D341Med (cell line): ENCODE measurements around the gene FBXW9.
"Not testable (repeated sequence)": the region's sequence is repeated elsewhere in the genome, so short reads cannot be mapped to it uniquely, and the experiment has no call there.

Experiments
- DNase-seq: peaks from one replicate; pipeline ENCODE4 v3.0.0; 2012; ENCODE audit warnings: low spot score

FBXW9 gene

DNA sequence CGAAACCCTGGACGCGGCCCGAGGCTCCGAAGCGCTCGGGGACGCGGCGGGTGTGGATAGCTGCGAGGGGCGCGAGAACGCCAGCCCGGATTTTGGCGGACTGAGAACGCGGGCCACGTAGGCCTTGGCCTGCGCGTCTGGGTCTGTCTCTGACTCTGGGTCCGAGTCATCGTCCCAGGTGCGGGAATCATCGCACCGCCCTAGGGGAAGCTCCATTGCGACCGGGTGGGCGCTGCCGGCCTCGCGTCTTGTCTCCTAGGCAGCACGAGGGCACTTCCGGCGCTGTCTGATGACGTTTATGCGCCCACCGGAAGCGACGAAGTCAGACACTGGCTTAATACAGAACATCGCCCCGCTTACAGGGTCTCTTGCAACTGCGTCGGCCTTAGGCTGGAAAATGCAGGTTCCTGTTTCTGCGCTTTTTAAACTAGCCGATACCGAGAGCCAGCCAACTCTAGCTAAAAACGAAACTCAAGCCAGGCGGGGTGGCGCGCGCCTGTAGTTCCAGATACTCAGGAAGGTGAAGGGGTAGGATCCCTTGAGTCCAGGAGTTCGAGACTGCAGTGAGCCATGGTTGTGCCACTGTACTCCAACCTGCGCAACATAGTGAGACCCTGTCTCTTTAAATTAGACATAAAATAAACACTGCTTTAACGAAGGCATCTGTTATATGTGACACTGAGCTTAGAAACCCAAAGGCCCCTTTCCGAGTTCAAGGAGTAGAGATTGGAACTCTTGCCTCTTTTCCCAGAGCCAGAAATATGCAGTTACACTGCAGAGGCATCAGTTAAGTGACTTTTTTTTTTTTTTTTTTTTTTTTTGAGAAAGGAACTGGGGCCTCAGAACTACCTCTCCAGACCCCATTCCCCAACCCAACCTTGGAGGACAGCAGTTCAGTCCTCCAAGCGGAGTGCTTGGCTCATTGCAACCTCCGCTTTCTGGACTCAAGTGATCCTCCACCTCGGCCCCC lies at the start of gene FBXW9:
Gene FBXW9 (minus strand): TSS at position 266 of the 970 bp plus-strand sequence. CDS start 50 bp downstream, at position 216.
- peak; percentile 96 for DNase-seq

DNA sequence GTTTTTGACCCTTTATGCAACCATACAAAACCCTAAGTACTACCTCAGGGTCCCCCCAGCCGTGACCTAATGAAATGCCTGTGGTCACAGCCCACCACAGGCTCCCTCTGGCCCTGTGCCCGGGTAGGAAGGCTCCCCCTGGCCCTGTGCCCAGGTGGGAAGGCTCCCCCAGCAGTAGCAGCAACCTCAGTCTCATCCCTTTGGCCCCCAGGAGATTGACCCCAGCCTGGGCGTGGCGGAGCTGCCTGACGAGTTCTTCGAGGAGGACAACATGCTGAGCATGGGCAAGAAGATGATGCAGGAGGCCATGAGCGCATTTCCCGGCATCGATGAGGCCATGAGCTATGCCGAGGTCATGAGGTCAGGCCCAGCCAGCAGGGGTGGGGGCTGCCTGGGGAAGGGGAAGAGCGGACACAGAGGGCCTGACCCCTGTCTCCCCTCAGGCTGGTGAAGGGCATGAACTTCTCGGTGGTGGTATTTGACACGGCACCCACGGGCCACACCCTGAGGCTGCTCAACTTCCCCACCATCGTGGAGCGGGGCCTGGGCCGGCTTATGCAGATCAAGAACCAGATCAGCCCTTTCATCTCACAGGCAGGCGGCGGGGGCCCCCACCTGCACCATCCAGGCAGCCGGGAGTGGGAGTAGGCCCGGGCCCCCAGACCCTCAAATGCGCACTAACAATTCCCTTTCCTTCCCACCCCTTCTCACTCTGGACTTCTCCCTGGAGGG lies 48.9 kb upstream of the FBXW9 start:
- DNase-seq: no peak

DNA sequence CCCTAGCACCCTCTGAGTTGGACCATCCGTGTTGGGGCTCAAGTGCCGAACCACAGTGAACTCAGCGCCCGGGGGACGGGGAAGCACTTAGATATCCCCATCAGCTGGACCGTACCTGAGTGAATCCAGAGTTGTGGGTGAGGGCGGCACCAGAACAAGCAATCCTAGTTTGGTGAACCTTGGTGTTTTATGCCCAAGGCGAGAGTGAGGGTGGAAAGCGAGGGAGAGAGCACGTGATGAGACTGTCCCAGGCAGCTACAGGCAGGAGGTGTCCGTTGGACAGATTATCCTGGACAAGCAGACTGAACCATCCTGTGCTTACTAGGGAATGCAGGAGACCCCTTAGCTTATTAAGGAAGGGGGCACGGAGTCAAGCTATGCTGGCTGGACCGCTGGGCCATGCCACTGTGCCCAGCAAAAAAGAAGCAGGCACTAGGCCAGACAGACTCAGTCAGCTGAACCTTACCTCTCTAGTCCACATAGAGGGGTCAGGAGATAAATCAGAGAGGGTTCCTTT lies 41.5 kb upstream of the FBXW9 start:
- DNase-seq: no peak

DNA sequence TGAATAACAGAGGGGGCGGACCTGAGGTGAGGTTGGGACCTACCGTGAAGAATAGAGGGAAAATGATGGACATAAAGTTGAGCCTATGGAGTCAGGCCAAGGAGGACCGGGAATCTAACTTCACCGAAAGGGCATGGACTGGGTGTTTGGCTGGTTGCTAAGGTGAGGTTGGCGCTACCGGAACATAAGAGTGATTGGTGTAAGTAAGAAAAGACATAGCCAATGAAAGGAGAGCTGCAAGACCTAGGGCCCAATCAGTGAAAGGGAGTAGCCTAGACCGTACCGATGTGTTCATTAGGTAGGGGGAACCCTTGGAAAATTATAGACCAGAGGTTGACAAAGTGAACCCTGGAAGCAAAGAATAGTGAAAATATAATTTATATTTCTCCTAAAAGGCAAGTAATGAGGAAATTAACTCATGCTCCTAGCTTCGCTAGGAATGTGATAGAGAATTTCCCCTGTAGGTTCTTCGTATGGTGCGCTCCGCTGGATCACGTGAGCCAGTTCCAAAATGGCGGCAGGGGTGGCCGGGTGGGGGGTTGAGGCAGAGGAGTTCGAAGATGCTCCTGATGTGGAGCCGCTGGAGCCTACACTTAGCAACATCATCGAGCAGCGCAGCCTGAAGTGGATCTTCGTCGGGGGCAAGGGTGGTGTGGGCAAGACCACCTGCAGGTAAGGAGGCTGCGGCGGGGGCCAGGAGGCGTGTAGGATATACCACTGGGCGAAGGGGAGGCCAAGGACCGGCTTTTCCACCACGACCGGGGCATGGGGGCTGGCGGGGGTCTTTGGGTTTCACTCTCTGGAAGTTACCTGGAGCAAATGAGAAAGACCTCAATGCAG lies 40.8 kb upstream of the FBXW9 start, which contains the start of gene GET3:
Gene GET3 (plus strand): TSS at position 503 of the 840 bp plus-strand sequence. CDS start 9 bp downstream, at position 512.
- DNase-seq: peak; percentile 86

DNA sequence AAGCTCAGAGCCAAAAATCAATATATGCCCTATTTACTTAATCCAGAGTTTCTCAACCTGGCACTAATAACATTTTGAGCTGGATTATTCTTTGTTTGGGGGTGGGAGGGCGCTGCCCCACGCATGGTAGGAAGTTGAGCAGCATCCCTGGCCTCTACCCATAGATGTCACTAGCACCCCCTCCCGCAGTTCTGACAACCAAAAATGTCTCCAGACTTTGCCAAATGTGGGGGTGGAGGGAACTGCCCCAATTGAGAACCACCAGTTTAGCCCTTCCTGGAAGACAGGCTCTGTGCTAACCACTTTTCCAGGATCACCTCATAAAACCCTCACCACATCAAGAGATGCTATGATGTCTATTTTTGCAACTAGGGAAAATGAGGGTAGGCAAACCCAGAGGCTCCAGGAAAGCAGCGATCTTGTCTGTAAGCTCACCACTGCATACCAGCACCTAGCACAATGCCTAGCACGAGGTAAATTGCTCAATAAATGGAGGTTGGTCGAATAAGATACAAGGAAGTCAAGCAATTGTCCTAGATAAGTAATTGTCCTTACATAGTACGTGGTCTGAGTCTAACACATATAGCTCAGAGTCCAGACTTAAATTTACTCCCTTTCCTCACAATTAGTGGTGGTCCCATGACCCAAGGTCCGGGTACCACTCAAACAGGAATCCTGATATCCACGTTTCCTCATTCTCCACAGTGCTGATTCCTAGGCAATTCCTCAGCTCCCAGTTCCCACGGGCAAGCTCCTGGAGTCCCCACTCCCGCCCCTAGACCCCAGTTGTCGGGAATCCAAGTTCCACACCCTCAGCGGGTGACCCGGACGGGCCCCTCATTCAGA lies 37.2 kb upstream of the FBXW9 start:
- DNase-seq: peak; percentile 64

DNA sequence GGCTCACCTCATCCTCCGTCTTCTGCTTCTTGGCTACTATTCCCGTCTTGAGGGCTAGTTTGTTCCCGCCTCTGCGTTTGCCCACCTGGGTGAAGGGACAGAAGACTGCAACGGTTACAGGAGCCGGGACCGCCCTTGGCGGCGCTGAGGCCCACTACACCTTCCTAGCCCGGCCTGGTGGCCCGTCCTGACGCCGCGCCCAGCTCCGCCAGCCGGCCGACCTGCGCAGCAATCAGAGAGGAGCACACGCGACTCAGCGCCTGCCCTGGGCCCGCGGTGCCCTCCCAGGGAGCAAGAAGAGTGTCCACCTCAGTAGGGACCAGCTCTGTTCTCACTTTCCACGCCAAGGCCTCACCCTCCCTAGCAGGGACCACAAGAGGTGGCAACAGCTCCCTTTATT lies 34.9 kb upstream of the FBXW9 start:
- no peak for DNase-seq

DNA sequence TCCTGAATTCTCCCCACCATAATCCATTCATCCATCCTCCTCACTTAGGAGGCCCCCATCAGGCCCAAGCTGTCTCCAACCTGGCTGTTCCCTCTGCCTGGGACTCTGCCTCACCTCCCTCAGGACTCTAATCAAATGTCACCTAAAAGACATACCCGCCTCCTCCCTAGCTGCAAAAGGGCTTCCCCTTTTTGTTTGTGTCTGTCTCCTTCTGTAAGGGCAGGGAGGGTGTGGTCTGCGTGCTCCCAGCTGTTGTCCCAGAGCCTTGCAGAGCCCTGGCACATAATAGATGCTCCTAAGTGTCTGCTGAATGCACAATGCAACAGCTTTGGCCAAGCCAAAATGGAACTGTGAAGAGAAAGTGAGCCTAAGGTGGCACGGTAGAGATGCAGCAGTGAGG lies 33.6 kb upstream of the FBXW9 start:
- no peak for DNase-seq

DNA sequence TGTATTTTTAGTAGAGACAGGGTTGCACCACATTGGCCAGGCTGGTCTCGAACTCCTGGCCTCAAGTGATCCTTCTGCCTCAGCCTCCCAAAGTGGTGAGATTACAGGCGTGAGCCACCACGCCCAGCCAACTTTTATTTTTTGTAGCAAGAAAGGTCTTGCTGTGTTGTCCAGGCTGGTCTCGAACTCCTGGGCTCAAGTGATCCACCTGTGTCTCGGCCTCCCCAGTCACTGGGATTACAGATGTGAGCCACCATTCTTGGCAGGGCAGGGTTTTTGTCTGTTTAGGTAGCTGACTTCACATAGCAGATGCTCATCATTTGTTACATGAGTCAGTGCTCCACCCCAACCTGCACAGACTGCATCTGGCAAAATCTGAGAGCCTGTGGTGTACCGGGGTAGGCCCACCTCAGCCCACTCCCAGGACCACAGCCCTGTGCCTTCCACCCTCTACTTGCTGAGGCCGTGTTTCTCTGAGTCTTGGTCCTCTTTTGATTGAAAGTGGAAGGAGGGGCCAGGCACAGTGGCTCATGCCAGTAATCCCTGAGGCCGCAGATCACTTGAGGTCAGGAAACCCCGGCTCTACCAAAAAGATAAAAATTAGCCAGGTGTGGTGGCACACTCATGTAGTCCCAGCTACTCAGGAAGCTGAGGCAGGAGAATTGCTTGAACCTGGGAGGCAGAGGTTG lies 31.5 kb upstream of the FBXW9 start:
- no peak for DNase-seq

DNA sequence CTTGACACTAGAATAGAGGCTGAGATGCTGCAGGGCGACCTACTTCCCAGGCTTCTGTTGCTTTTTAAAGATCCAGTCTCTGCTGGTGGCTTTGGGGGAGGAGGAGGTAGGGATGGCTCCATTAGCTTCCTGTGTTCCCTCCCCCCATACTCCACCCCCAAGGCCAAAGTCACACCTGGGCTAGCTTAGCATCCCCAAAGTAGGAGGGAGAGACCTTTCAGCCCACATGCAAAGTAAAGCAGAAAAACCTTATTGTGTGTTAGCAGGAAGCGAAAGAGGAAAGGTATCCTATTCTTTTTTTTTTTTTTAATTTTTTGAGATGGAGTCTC lies 30.5 kb upstream of the FBXW9 start:
- DNase-seq: no peak

DNA sequence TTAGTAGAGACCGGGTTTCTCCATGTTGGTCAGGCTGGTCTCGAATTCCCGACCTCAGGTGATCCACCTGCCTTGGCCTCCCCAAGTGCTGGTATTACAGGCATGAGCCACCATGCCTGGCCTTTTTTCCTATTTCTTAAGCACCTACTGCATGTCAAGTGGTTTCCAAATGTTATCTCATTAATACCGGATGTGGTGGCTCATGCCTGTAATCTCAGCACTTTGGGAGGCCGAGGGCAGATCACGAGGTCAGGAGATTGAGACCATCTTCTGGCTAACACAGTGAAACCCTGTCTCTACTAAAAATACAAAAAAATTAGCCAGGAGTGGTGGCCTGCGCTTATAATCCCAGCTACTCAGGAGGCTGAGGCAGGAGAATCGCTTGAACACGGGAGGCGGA lies 29.2 kb upstream of the FBXW9 start:
- DNase-seq: not testable (repeated sequence)

DNA sequence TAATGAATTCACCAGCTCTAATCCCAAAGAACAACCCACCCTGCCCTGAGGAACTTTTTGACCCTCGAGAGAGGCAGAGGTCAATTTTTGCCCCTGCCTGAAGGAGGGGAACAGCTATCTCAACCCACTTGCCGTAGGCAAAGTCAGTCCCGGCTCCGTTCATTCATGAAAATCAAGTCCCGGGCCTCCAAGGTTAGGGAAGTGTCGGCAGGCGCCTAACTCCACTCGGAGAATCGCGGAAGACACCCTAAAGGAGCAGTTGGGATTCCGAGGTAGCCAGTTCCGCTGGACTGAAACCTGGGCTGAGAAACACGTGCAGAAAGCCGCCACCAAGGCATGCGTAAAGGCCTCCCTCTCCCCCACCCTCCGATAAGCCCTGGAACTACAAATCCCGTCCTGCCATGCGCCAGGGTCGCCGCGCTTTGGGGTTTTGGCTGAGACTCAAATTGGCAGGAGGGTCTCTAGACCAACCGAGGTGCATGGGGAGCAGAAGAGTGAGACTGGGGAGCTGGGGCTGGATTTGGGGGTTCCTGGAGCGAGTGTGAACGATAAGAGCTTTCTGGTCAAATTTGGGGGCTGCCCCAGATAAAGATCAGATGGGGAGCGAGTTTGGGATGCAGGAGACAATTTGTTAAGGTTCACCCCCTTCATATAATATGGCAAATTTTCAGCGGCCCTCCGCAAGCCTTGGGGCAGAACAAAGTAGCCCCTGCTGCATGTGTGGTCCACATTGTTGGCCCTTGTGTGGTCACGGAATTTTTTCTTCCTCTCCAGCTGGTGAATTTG lies 27.4 kb upstream of the FBXW9 start, which contains the start of gene TNPO2:
Gene TNPO2 (minus strand): TSS at position 292 of the 786 bp plus-strand sequence. CDS start 2,955 bp downstream, outside the sequence.
- peak; percentile 87 for DNase-seq

DNA sequence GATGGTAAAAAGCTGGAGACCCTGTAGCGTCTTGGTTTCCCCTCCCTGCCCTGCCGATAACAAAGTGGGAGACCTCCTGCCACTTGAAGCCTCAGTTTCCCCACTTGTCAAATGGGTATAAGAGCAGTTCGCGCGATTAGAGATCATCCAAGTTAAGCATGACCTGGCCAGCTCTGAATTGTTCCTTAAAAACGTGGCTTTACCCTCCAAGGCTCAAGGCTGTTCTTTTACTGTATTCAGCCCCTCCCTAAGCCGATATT lies 26.9 kb upstream of the FBXW9 start:
- no peak for DNase-seq

DNA sequence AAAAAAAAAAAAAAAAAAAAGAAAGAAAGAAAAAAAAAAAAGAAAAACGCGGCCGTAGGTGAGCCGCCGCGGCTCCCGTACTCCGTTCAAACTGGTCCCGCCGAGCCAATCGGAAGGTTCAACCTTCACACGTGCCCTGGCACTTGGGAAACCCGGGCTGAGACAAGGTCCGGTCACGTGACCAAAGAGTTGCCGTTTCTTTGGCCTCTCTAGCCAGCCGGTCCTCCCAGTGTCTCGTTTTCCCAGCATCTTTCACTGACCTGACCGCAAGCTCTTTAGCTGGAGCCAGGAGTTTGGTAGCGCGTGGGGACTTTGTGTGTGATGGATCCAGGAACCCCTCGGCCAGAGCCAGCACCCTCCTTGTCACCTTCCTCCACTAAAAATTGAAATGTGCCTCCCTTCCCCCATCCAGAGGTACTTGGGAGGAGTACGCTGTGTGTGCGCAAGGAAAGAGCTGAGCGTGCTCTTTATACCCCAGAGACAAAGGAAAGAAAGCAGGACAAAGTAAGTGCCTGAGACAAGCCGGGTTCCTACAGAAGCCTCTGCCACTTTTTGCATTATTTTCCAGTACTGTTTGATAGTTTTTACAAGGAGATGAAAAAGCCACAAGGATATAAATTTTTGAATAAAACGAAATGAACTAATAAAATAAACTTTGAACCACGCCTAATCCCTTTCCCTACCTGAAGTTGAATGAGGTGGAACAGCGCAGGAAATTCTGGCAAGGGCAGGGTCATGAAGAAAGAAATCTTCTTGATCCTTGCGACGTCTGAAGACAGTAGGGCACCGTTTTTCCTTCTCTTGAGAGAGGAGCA lies 26.3 kb upstream of the FBXW9 start:
- DNase-seq: peak; percentile 94

DNA sequence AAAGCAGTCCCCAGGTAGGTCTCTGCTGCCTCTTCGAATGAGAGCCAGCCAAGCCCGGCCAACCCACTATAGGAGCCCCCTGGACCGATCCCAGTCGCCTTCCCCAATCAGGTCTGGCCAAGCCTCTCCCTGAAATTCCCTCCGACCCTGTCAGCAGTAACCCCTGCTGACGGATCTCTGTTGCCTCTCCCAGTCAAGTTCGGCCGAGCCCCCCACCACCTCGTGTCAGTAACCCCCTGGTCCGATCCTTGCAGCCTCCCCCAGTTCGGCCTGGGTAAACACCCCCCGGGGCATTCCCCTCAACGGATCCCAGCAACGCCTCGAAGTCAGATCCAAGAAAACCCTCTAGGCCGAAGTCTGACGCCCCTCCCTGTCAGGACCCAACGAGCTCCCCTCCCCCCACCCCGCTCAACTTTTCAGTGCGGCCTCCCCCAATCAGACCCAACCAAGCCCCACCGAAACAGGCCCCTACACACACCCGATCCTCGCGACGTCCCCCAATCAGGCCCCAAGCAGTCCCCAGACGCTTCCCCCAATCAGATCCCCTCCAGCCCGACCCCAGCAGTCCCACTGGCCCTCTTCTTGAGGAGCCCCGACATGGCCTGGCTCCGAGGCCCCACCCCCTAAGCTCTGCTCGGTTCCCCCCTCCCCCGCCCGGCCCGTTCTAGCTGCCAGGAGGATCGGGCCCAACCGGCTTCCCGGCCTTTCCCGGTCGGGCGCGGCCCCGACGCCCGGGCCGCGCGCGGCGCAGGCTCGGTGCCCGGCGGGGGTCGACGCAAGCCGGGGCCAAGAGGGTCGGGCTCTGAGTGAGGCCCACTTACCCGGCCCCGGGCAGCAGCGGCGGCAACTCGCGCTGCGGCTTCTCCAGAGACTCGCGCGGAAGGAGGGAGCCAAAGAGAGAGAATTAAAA lies 25.5 kb upstream of the FBXW9 start:
- peak; percentile 76 for DNase-seq

DNA sequence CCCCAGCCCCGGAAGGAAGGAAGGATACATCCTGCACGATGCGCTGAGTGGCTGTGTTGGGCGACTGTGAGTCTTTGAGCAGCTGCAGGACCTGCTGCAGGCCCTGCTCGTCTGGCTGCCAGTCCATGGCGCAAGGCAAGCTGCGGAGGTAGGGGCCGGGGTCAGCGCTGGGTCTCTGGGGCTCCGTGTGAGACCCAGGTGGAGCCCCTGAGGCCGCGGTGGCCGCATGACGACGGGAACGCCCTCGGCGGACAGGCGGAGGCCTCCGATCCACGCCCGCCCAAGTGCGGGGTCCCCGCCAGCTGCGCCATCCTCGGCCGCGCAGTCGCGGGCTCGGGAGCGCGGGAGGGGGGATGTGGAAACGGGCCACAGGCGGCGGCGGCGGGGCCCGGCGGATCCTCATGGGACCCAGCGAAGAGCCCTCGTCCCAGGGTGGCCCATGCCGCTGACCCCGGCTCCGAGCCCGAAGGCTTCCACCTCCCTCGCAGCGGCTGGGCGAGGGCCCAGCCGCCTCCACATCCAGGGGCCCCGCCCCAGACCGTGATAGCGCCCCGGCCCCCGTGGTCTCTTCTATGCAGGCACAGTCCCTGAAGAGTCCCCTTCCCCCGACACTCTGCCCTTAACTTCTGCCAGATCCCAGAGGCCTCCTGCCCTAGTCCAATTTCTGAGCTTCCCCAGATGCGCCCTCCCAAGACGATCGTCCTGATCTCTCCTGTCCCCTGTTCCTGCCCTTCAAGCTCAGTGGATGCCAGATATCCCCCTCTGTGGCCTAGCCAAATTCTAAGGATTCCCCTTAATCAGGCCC lies 24.6 kb upstream of the FBXW9 start:
- DNase-seq: peak; percentile 59

DNA sequence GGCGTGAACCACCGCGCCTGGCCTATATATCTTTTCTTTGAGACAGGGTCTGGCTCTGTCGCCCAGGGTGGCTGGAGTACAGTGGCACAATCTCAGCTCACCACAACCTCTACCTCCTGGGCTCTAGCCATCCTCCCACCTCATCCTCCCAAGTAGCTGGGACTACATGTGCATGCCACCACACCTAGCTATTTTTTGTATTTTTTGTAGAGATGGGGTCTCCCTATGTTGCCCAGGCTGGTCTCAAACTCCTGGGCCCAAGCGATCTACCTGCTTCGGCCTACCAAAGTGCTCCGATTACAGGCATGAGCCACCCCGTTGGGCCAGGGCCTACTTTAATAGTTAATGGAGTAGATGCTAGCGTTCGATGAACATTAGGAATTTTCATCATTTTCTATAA lies 23.9 kb upstream of the FBXW9 start:
- DNase-seq: no peak

DNA sequence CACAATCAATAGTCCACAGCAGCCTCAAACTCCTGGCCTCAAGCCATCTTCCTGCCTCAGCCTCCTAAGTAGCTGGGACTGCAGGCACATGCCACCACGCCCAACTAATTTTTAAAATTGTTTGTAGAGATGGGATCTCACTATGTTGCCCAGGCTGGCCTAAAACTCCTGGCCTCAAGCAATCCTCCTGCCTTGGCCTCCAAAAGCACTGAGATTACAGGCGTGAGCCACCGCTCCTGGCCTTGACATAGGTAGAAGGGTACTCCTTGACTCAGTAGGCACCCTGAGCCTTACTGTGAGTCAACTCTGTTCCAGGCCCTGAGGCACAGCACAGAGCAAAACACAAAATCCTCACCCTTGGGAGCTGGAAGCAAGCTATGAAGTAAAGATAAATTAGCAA lies 19.5 kb upstream of the FBXW9 start:
- DNase-seq: no peak
